Measurements from ENCODE around the gene IL36A.

Gene IL36A

GRCh38 chr2:113002677-113003076 lies 2.6 kb upstream of the IL36A start:
- no peak for TF ChIP-seq CTCF (conservative IDR thresholded peaks at IDR 0.05)
- H3K27ac ChIP-seq: no peak overlapping the region

GRCh38 chr2:113007250-113007649 lies 2.0 kb downstream of the IL36A start:
- TF ChIP-seq CTCF (conservative IDR thresholded peaks at IDR 0.05): no peak
- H3K27ac ChIP-seq: no peak overlapping the region

GRCh38 chr2:113009622-113010021 lies 4.4 kb downstream of the IL36A start:
- no peak overlapping the region for H3K27ac ChIP-seq
- TF ChIP-seq CTCF (conservative IDR thresholded peaks at IDR 0.05): no peak

GRCh38 chr2:113010088-113010487 lies 4.8 kb downstream of the IL36A start:
- no peak overlapping the region for H3K27ac ChIP-seq
- no peak for TF ChIP-seq CTCF (conservative IDR thresholded peaks at IDR 0.05)

GRCh38 chr2:113011108-113011507 lies 5.8 kb downstream of the IL36A start:
- no peak overlapping the region for H3K27ac ChIP-seq
- no peak for TF ChIP-seq CTCF (conservative IDR thresholded peaks at IDR 0.05)

GRCh38 chr2:113012436-113013335 lies 7.4 kb downstream of the IL36A start:
- no peak for TF ChIP-seq CTCF (conservative IDR thresholded peaks at IDR 0.05)
- no peak overlapping the region for H3K27ac ChIP-seq

- H3K27ac ChIP-seq: no peak overlapping the region
- TF ChIP-seq CTCF (conservative IDR thresholded peaks at IDR 0.05): no peak
Observed at GRCh38 chr2:113013336-113013661, 8.0 kb downstream of the IL36A start.
